DMS53 treated with DMSO at 0.1 percent for 48 hours (cell line): ENCODE results near the gene MCOLN2.
"Not testable (repeated sequence)": the region's sequence is repeated elsewhere in the genome, so short reads cannot be mapped to it uniquely, and the experiment has no call there.

ENCODE experiments used
- DNase-seq: peaks from one replicate; lab custom pipeline; 2025; ENCODE audit not compliant: unreplicated experiment; lab: John Stamatoyannopoulos, UW

The MCOLN2 gene

GRCh38 chr1:84986561-84986960 lies 10.4 kb downstream of the MCOLN2 start:
- not testable (repeated sequence) for DNase-seq

- no peak for DNase-seq
Measured at GRCh38 chr1:84985365-84985764, 11.5 kb downstream of the MCOLN2 start.

GRCh38 chr1:84982395-84982794 lies 14.5 kb downstream of the MCOLN2 start:
- no peak for DNase-seq

GRCh38 chr1:84975035-84975434 lies 21.9 kb downstream of the MCOLN2 start:
- DNase-seq: no peak

- no peak for DNase-seq
Measured at GRCh38 chr1:84973498-84974334, 23.2 kb downstream of the MCOLN2 start.

- no peak for DNase-seq
Measured at GRCh38 chr1:84972377-84972987, 24.4 kb downstream of the MCOLN2 start.

- no peak for DNase-seq
Measured at GRCh38 chr1:84971957-84972356, 25.0 kb downstream of the MCOLN2 start.

- no peak for DNase-seq
Measured at GRCh38 chr1:84969489-84970250, 27.2 kb downstream of the MCOLN2 start.

GRCh38 chr1:84968865-84969264 lies 28.0 kb downstream of the MCOLN2 start:
- DNase-seq: no peak

- DNase-seq: no peak
Measured at GRCh38 chr1:84968101-84968500, 28.8 kb downstream of the MCOLN2 start.

GRCh38 chr1:84967666-84968065 lies 29.2 kb downstream of the MCOLN2 start:
- no peak for DNase-seq

GRCh38 chr1:84963021-84963420 lies 33.9 kb downstream of the MCOLN2 start:
- no peak for DNase-seq

GRCh38 chr1:84961316-84961715 lies 35.6 kb downstream of the MCOLN2 start:
- no peak for DNase-seq

GRCh38 chr1:84960371-84960770 lies 36.5 kb downstream of the MCOLN2 start:
- DNase-seq: no peak

- no peak for DNase-seq
Measured at GRCh38 chr1:84959294-84959693, 37.6 kb downstream of the MCOLN2 start.

GRCh38 chr1:84957966-84958365 lies 38.9 kb downstream of the MCOLN2 start:
- DNase-seq: no peak

GRCh38 chr1:84956655-84957054 lies 40.3 kb downstream of the MCOLN2 start:
- no peak for DNase-seq

GRCh38 chr1:84956097-84956496 lies 40.8 kb downstream of the MCOLN2 start:
- DNase-seq: no peak

- no peak for DNase-seq
Measured at GRCh38 chr1:84949664-84950063, 47.2 kb downstream of the MCOLN2 start.

GRCh38 chr1:84947536-84948410 lies 49.1 kb downstream of the MCOLN2 start:
- DNase-seq: no peak

- no peak for DNase-seq
Measured at GRCh38 chr1:84946631-84947030, 50.3 kb downstream of the MCOLN2 start.
